Measurements from ENCODE around the gene CLIC2. TPM values are rescaled to one million over a fixed set of nuclear protein-coding genes. Genes with fewer than 3 reads are reported as not detected.

Gene CLIC2
- polyA plus RNA-seq, 1 donor (not counting 4 experiments of a cell fraction or from before 2014, with no cell fraction given) = 0.49 TPM

- H3K4me2 ChIP-seq (ENCODE audit: control insufficient read depth, extremely low read depth, insufficient read depth, low read depth, low read length) = no peak overlapping the region
- no peaks in the 10 kb centered on the region for H3K79me2 ChIP-seq (ENCODE audit: control insufficient read depth, insufficient read depth, low read length)
- H3K9me3 ChIP-seq (ENCODE audit: control insufficient read depth, low read depth, low read length) = no peaks in the 10 kb centered on the region
- no peak for TF ChIP-seq EZH2 (IDR thresholded peaks at IDR 0.05; ENCODE audit: low read length)
- TF ChIP-seq CTCF (optimal IDR thresholded peaks at IDR 0.05 in 1 of 3, IDR thresholded peaks at IDR 0.05 in 1 of 3, conservative IDR thresholded peaks at IDR 0.05 in 1 of 3; ENCODE audit: extremely low read depth in 1 of 3, insufficient read depth in 2 of 3, low read length in 3 of 3) = no peak
- H3K27ac ChIP-seq (ENCODE audit: control insufficient read depth, insufficient read depth, low read length) = no peak overlapping the region
- no peaks in the 10 kb centered on the region for H3K36me3 ChIP-seq (ENCODE audit: control insufficient read depth in 2 of 2, extremely low read depth in 1 of 2, insufficient read depth in 2 of 2, low read length in 2 of 2)
- H2AFZ ChIP-seq (ENCODE audit: control insufficient read depth, low read length) = no peak overlapping the region
- dilution Hi-C loops (cut with MboI; ENCODE audit: extremely low pct_ligation_motif_present, low sequenced_read_pairs) = no loop called here
- DNase-seq (ENCODE audit: low read depth, low spot score) = no peak
- no peaks in the 10 kb centered on the region for H3K9me1 ChIP-seq (ENCODE audit: control insufficient read depth, extremely low read depth, insufficient read depth, low read length)
- H3K9ac ChIP-seq (ENCODE audit: control insufficient read depth, extremely low read depth, insufficient read depth, low read length) = no peak overlapping the region
- no peak for FAIRE-seq
- H3K27me3 ChIP-seq (ENCODE audit: control insufficient read depth, extremely low read depth, insufficient read depth, low read length) = no peaks in the 10 kb centered on the region
- H3K4me1 ChIP-seq (ENCODE audit: control insufficient read depth, extremely low read depth, insufficient read depth, low read length) = no peaks in the 10 kb centered on the region
- no peaks in the 10 kb centered on the region for H4K20me1 ChIP-seq (ENCODE audit: control insufficient read depth, extremely low read depth, insufficient read depth, low read length)
- H3K4me3 ChIP-seq (ENCODE audit: control insufficient read depth in 2 of 3, extremely low read depth in 1 of 3, insufficient read depth in 2 of 3, low read depth in 1 of 3, low read length in 3 of 3) = no peak overlapping the region
Observed at GRCh38 chrX:155314260-155314659, 20.2 kb downstream of the CLIC2 start.

- no peaks in the 10 kb centered on the region for H3K27me3 ChIP-seq (ENCODE audit: control insufficient read depth, extremely low read depth, insufficient read depth, low read length)
- no peak overlapping the region for H3K4me2 ChIP-seq (ENCODE audit: control insufficient read depth, extremely low read depth, insufficient read depth, low read depth, low read length)
- no peaks in the 10 kb centered on the region for H3K79me2 ChIP-seq (ENCODE audit: control insufficient read depth, insufficient read depth, low read length)
- DNase-seq (ENCODE audit: low read depth, low spot score) = no peak
- no peaks in the 10 kb centered on the region for H3K9me1 ChIP-seq (ENCODE audit: control insufficient read depth, extremely low read depth, insufficient read depth, low read length)
- no peaks in the 10 kb centered on the region for H3K4me1 ChIP-seq (ENCODE audit: control insufficient read depth, extremely low read depth, insufficient read depth, low read length)
- no peak overlapping the region for H3K4me3 ChIP-seq (ENCODE audit: control insufficient read depth in 2 of 3, extremely low read depth in 1 of 3, insufficient read depth in 2 of 3, low read depth in 1 of 3, low read length in 3 of 3)
- H4K20me1 ChIP-seq (ENCODE audit: control insufficient read depth, extremely low read depth, insufficient read depth, low read length) = no peaks in the 10 kb centered on the region
- no peak for FAIRE-seq
- no peak overlapping the region for H3K27ac ChIP-seq (ENCODE audit: control insufficient read depth, insufficient read depth, low read length)
- dilution Hi-C loops (cut with MboI; ENCODE audit: extremely low pct_ligation_motif_present, low sequenced_read_pairs) = no loop called here
- no peak for TF ChIP-seq EZH2 (IDR thresholded peaks at IDR 0.05; ENCODE audit: low read length)
- no peak for TF ChIP-seq CTCF (optimal IDR thresholded peaks at IDR 0.05 in 1 of 3, IDR thresholded peaks at IDR 0.05 in 1 of 3, conservative IDR thresholded peaks at IDR 0.05 in 1 of 3; ENCODE audit: extremely low read depth in 1 of 3, insufficient read depth in 2 of 3, low read length in 3 of 3)
- no peaks in the 10 kb centered on the region for H3K36me3 ChIP-seq (ENCODE audit: control insufficient read depth in 2 of 2, extremely low read depth in 1 of 2, insufficient read depth in 2 of 2, low read length in 2 of 2)
- H3K9me3 ChIP-seq (ENCODE audit: control insufficient read depth, low read depth, low read length) = no peaks in the 10 kb centered on the region
- no peak overlapping the region for H3K9ac ChIP-seq (ENCODE audit: control insufficient read depth, extremely low read depth, insufficient read depth, low read length)
- H2AFZ ChIP-seq (ENCODE audit: control insufficient read depth, low read length) = no peak overlapping the region
Observed at GRCh38 chrX:155313766-155314165, 20.6 kb downstream of the CLIC2 start.

Measured in keratinocyte (primary cell).